Loucy (cell line): ENCODE data around the gene MGRN1.

Experiments
- EZH2phosphoT487 ChIP-seq: fragments of 200-600 bp; IDR thresholded peaks from 2 replicates; pipeline ENCODE4 v1.6.1; 2018; ENCODE audit warnings: antibody characterized with exemption, mild to moderate bottlenecking, moderate library complexity, borderline replicate concordance
- TF ChIP-seq, protein P1 (sequence below): fragments of 200-600 bp; sonication (generic); conservative IDR thresholded peaks from 2 replicates; pipeline ENCODE4 v1.5.1; 2014; ENCODE audit warnings: mild to moderate bottlenecking, antibody characterized with exemption, low read length

GRCh38 chr16:4576008-4576407 is 48.6 kb upstream of the MGRN1 start:
- TF ChIP-seq, protein P1, sequence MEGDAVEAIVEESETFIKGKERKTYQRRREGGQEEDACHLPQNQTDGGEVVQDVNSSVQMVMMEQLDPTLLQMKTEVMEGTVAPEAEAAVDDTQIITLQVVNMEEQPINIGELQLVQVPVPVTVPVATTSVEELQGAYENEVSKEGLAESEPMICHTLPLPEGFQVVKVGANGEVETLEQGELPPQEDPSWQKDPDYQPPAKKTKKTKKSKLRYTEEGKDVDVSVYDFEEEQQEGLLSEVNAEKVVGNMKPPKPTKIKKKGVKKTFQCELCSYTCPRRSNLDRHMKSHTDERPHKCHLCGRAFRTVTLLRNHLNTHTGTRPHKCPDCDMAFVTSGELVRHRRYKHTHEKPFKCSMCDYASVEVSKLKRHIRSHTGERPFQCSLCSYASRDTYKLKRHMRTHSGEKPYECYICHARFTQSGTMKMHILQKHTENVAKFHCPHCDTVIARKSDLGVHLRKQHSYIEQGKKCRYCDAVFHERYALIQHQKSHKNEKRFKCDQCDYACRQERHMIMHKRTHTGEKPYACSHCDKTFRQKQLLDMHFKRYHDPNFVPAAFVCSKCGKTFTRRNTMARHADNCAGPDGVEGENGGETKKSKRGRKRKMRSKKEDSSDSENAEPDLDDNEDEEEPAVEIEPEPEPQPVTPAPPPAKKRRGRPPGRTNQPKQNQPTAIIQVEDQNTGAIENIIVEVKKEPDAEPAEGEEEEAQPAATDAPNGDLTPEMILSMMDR: no peak
- no peak for TF ChIP-seq EZH2phosphoT487
